ENCODE measurements around the gene CD99L2.

- TF ChIP-seq CTCF (IDR thresholded peaks at IDR 0.05) (no peak), TCF7L2 (IDR thresholded peaks at IDR 0.05; ENCODE audit: low read depth, low read length) (no peak)
Observed at GRCh38 chrX:150897421-150898320, 797 bp downstream of the CD99L2 start.
